ENCODE data around the gene TTC39B. TPM values are rescaled to one million over a fixed set of nuclear protein-coding genes. Genes with fewer than 3 reads are reported as not detected.

Gene TTC39B
- total and polyA plus RNA-seq, 7 donors, result 0.18 to 13.1 (median 1.8) TPM

DNA sequence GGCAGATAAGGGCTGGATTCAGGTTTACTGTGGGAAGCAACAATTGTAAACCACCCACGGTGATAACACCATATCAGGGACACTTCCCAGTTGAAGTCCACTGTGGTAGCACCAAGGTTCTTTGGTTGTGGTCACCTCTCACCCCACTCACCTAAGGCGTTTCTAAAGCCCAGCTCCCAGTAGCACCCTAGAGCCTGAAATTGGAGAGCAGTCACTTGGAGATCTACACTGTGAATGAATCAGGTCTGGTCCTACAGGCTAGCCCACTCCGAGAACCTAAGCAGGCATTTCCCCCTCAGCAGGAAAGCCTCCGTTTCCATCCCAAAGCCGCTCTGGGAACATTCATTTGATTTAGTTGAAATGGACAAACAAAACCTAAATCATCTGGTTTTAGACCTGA is 191.3 kb downstream of the TTC39B start:
- intact Hi-C loops (cut with DNase I), result loop anchor here in 1 of 2 donors (10.0 kb wide), 1 partner anchor 331 kb away; no protein-coding TSS in a partner anchor
- Histone ChIP-seq H3K27me3 (ENCODE audit: insufficient read depth in 3 of 3, low read length in 2 of 3) (no peaks in the 10 kb centered on the region), H3K27ac (peak overlapping the region; percentile 70), H3K9me3 (no peaks in the 10 kb centered on the region), H3K36me3 (ENCODE audit: insufficient read depth in 1 of 2, low read depth in 1 of 2) (no peaks in the 10 kb centered on the region), H3K4me3 (peak overlapping the region; percentile 47), H3K4me1 (peaks cover 14% of the 10 kb centered on the region)
- ATAC-seq (peak in 2 of 4 donors; percentile 47 to 58), DNase-seq (no peak)
- no peak for TF ChIP-seq CTCF (IDR thresholded peaks at IDR 0.05)
- 47 to 67% (median 55%) methylated on average over 5 of the region's 5 CpGs for WGBS, 3 donors

GRCh38 chr9:15115041-15115440 is 192.0 kb downstream of the TTC39B start:
- intact Hi-C loops (cut with DNase I), result loop anchor here in 1 of 2 donors (10.0 kb wide), 1 partner anchor 330 kb away; no protein-coding TSS in a partner anchor
- H3K4me1 ChIP-seq, result peaks cover 14% of the 10 kb centered on the region
- no peak for ATAC-seq
- no peaks in the 10 kb centered on the region for H3K9me3 ChIP-seq
- DNase-seq, result no peak
- no peak for TF ChIP-seq CTCF (IDR thresholded peaks at IDR 0.05)
- H3K27me3 ChIP-seq (ENCODE audit: insufficient read depth in 3 of 3, low read length in 2 of 3), result no peaks in the 10 kb centered on the region
- peak overlapping the region; percentile 70 for H3K27ac ChIP-seq
- H3K36me3 ChIP-seq (ENCODE audit: insufficient read depth in 1 of 2, low read depth in 1 of 2), result no peaks in the 10 kb centered on the region
- no peak overlapping the region for H3K4me3 ChIP-seq
- 44 to 75% (median 63%) methylated on average over 2 of the region's 2 CpGs for WGBS, 3 donors

Other genes starting within 250 kb of the TTC39B start
- gene SNAPC3, start 115.7 kb upstream of the TTC39B start, total RNA-seq, result 10 to 100 TPM; 19.9 to 29.2 (median 20.8) TPM
- gene SNAPC3, start 115.7 kb upstream of the TTC39B start, polyA plus RNA-seq, result 10 to 100 TPM; 12.1 to 24.3 (median 12.4) TPM
- gene PSIP1, start 203.8 kb upstream of the TTC39B start, total RNA-seq, result 10 to 100 TPM; 13.0 to 19.2 (median 18.2) TPM
- gene PSIP1, start 203.8 kb upstream of the TTC39B start, polyA plus RNA-seq, result 10 to 100 TPM in 2 of 3 donors, 1 to 10 TPM in 1; 5.3 to 12.1 (median 12.1) TPM
- gene CCDC171, start 245.8 kb upstream of the TTC39B start, total RNA-seq, result 1 to 10 TPM in 1 of 4 donors, under 1 TPM in 3; 0.44 to 1.6 (median 0.74) TPM
- under 1 TPM; 0.20 to 0.35 (median 0.23) TPM for gene CCDC171, start 245.8 kb upstream of the TTC39B start, polyA plus RNA-seq